ENCODE data around the gene PARVA. TPM values are rescaled to one million over a fixed set of nuclear protein-coding genes. Genes with fewer than 3 reads are reported as not detected.

Gene PARVA
- total RNA-seq, 2 experiments from 2014 or later: 0.61 to 0.65 TPM

- Mint-ChIP-seq H3K9me3 (no peaks in the 10 kb centered on the region), H3K4me3 (no peak overlapping the region), H3K36me3 (no peaks in the 10 kb centered on the region), H3K4me1 (no peaks in the 10 kb centered on the region), H3K27me3 (peaks cover 8% of the 10 kb centered on the region), H3K27ac (no peak overlapping the region)
- POLR2A ChIA-PET: no interaction called here
- no peak for ATAC-seq (ENCODE audit: low read depth)
- no peak for DNase-seq
These were observed 26.0 kb downstream of the PARVA start for GRCh38 chr11:12403122-12403996.

DNA sequence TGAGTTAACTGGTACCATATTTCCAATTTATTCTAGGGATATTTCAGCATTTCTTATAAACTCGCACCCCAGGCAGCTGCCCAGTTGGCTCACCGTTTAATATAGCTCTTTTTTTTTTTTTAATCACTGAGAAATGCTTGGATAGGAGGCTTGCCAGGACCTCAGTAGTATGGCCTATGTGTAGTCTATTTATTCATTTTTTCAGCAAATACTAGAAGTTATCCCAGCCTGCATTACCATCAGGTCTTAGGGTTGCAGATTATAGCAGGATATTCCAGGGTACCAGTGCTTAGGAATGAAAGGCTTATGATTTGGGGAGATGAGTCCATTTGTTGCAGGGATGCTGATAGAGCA, 26.6 kb downstream of the PARVA start:
- Mint-ChIP-seq H3K36me3 (no peaks in the 10 kb centered on the region), H3K9me3 (no peaks in the 10 kb centered on the region), H3K27ac (no peak overlapping the region), H3K4me3 (no peak overlapping the region), H3K4me1 (no peaks in the 10 kb centered on the region), H3K27me3 (peaks cover 8% of the 10 kb centered on the region)
- no peak for ATAC-seq (ENCODE audit: low read depth)
- POLR2A ChIA-PET: no interaction called here
- DNase-seq: no peak

DNA sequence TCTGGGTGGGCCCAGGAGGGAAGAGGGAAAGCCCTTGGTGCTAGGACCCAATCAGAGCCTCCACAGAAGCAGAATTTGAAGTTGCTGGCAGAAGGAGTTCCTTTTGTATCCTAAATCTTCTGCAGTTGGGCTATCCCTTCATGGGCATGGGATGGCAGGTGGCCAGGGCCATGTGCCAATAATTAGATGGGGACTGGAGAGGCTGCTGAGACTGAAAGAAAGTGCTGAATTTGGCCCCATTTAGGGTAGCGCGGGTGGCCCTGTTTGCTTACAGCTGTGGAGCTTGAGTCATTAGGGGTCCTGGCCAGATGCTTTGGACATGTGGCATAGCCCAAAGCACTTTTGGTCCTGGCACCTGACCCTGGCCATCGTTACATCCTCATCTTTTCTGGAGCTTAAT, 27.1 kb downstream of the PARVA start:
- POLR2A ChIA-PET: no interaction called here
- Mint-ChIP-seq H3K4me1 (no peaks in the 10 kb centered on the region), H3K36me3 (no peaks in the 10 kb centered on the region), H3K9me3 (no peaks in the 10 kb centered on the region), H3K27me3 (peaks cover 8% of the 10 kb centered on the region), H3K4me3 (no peak overlapping the region), H3K27ac (no peak overlapping the region)
- ATAC-seq (ENCODE audit: low read depth) (no peak), DNase-seq (no peak)

DNA sequence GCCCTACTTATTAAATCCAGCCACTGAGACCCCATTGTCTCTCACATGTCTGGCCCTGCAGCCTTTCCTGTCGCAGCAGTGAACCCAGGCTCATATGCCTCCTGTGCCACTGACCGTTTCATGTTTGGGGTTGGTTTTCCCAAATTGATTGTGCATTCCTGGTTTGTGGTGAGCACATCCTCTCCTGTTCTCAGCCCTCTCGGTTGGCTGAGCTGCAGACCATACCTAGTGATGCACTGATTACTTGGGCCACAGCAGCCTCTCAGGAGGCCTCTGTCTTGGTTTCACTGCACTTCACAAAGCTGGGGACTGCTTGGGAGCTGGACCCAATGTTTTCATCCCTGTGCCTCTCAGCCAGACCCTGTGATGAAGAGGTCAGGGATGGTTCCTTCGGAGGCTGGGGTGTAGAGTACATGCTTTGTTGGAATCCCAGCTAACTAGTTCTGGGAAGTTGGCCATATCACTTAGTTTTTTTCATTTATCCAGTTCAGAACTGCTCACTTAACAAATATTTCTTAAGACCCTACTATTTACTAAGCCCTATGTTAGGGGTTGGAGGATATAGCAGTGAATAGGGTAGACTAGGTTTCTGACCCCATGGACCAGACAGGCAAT, 30.9 kb downstream of the PARVA start:
- DNase-seq (no peak), ATAC-seq (ENCODE audit: low read depth) (no peak)
- Mint-ChIP-seq H3K27ac (no peak overlapping the region), H3K36me3 (no peaks in the 10 kb centered on the region), H3K27me3 (peaks cover 2% of the 10 kb centered on the region), H3K4me3 (no peak overlapping the region), H3K9me3 (no peaks in the 10 kb centered on the region), H3K4me1 (no peaks in the 10 kb centered on the region)
- POLR2A ChIA-PET: no interaction called here

- DNase-seq: no peak
- H3K27ac Mint-ChIP-seq: no peak overlapping the region
- ATAC-seq (ENCODE audit: low read depth): no peak
- H3K27me3 Mint-ChIP-seq: peaks cover 5% of the 10 kb centered on the region
- H3K4me3 Mint-ChIP-seq: no peak overlapping the region
- POLR2A ChIA-PET: no interaction called here
- H3K36me3 Mint-ChIP-seq: no peaks in the 10 kb centered on the region
- H3K4me1 Mint-ChIP-seq: no peaks in the 10 kb centered on the region
- H3K9me3 Mint-ChIP-seq: no peaks in the 10 kb centered on the region
These were observed 32.2 kb downstream of the PARVA start for GRCh38 chr11:12409621-12410005.

DNA sequence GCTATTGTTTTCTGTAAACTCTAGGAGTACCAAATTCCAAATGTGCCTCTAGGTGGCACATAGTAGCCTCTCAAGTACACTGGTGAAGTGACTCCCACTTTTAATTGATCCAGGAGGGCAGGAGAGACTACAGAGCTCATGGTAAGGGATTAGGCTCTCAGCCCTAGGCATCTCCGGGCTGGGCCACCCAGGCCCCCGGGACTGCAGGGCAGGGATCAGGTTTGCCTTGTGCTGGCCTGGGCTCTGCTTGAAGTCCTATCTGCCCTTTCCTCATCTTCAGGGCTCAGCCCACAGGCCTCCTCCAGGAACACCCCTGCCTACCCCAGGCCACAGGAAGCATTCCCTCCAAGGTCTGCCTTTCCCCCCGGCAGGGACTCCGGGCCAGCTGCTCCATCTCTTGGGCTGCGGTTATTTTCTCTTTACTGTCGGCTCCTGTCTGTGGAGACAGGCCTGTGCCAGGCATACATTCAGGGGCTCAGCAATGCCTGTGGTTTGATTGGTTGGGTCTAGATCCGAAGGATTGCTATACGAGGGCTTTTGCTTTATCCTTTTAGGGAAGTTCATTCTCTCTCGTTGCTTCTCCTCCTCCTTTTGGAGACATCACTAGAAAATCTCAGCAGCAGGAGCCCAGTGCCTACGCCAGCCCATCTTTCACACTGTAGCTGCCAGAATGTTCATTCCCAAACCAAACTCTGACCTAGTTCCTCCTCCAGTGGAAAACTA, 32.8 kb downstream of the PARVA start:
- Mint-ChIP-seq H3K4me1 (no peaks in the 10 kb centered on the region), H3K4me3 (no peak overlapping the region), H3K36me3 (no peaks in the 10 kb centered on the region), H3K9me3 (no peaks in the 10 kb centered on the region), H3K27me3 (peaks cover 5% of the 10 kb centered on the region), H3K27ac (no peak overlapping the region)
- POLR2A ChIA-PET: no interaction called here
- ATAC-seq (ENCODE audit: low read depth) (no peak), DNase-seq (no peak)

DNA sequence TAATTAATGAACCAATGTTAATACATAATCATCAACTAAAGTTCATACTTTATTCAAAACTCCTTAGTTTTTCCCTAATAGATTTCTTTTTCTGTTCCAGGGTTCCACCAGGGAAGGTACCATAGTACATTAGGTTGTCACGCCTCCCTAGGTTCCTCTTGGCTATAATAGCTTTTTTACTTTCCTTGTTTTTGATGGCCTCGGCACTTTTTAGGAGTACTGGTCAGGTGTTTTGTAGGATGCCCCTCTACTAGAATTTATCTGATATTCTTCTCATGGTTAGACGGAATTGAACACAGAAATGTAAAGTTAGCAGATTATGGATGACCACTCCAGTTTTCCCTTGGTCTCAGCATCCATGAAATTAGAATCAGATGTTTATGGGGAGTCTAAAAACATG, 34.0 kb downstream of the PARVA start:
- ATAC-seq (ENCODE audit: low read depth): no peak
- POLR2A ChIA-PET: no interaction called here
- H3K4me1 Mint-ChIP-seq: no peaks in the 10 kb centered on the region
- H3K36me3 Mint-ChIP-seq: no peaks in the 10 kb centered on the region
- no peak overlapping the region for H3K4me3 Mint-ChIP-seq
- H3K9me3 Mint-ChIP-seq: no peaks in the 10 kb centered on the region
- no peak for DNase-seq
- peaks cover 5% of the 10 kb centered on the region for H3K27me3 Mint-ChIP-seq
- H3K27ac Mint-ChIP-seq: no peak overlapping the region

GRCh38 chr11:12411806-12412727, 34.7 kb downstream of the PARVA start:
- DNase-seq (peak; percentile 33), ATAC-seq (ENCODE audit: low read depth) (peak; percentile 65)
- POLR2A ChIA-PET: no interaction called here
- Mint-ChIP-seq H3K36me3 (no peaks in the 10 kb centered on the region), H3K4me3 (no peak overlapping the region), H3K4me1 (no peaks in the 10 kb centered on the region), H3K9me3 (no peaks in the 10 kb centered on the region), H3K27me3 (peaks cover 5% of the 10 kb centered on the region), H3K27ac (no peak overlapping the region)

DNA sequence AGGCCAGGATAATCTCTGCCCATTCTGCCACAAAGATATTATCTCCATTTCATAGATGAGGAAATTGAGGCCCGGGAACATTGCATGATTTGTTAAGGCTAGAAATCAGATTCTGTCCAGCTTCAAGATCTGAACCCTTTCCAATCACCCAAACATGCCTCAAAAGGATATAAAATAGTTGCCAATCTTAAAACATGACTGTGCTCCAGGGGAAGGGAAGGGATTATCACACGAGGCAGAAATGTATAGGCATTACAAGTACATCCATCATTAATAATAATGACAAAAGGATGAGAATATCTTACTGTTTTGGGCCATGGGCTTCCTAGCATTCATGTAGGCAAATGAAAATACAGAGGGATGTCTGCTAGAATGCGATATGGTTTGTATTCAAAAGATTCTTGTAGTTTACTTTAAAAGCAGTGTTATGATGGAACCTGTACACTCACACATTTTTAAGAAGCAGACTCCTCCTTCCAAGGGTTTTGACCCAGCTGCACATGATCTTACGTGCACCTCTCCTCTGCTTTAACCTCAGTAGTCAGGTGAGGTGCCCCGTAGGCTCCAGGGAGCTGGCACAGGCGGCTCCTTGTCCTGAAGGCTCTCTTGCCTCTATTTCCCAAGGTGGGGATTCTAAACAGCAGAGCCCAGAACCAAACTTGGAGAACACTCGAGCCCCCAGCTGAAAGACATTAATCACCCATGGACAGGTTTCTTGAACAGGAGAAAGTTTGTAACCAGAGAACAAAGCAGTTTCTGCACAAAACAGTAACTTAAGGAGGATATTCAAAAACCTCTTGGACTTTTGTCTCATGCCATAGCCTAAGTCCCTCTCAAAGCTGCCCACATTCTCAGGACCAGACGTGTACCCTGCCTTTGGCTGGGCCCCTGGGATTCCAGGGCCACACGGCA, 36.0 kb downstream of the PARVA start:
- POLR2A ChIA-PET: no interaction called here
- Mint-ChIP-seq H3K27ac (no peak overlapping the region), H3K4me1 (no peaks in the 10 kb centered on the region), H3K9me3 (no peaks in the 10 kb centered on the region), H3K4me3 (no peak overlapping the region), H3K36me3 (no peaks in the 10 kb centered on the region), H3K27me3 (peaks cover 3% of the 10 kb centered on the region)
- ATAC-seq (ENCODE audit: low read depth) (no peak), DNase-seq (no peak)

DNA sequence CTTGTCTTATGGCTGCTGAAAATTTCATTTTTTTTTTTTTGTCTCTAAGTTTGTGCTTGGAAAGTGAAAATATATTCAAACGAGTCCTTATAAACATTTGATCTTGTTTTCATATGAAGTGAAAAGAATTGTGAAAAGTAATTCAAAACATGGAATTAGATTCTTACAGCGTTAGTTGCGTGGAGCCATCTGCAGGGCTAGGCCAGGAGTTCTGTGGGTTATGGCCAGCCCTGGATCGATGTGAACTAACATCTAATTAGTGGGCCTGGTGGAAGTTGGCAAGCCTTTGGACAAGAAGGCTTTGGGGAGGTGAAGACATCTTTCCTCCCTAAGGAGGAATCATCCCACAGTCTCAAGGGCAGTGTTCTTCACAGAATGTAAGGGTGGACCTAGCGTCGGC, 37.2 kb downstream of the PARVA start:
- DNase-seq (no peak), ATAC-seq (ENCODE audit: low read depth) (no peak)
- no peaks in the 10 kb centered on the region for H3K9me3 Mint-ChIP-seq
- H3K27me3 Mint-ChIP-seq: peaks cover 3% of the 10 kb centered on the region
- no peaks in the 10 kb centered on the region for H3K4me1 Mint-ChIP-seq
- no peak overlapping the region for H3K27ac Mint-ChIP-seq
- no peaks in the 10 kb centered on the region for H3K36me3 Mint-ChIP-seq
- no peak overlapping the region for H3K4me3 Mint-ChIP-seq
- POLR2A ChIA-PET: no interaction called here

DNA sequence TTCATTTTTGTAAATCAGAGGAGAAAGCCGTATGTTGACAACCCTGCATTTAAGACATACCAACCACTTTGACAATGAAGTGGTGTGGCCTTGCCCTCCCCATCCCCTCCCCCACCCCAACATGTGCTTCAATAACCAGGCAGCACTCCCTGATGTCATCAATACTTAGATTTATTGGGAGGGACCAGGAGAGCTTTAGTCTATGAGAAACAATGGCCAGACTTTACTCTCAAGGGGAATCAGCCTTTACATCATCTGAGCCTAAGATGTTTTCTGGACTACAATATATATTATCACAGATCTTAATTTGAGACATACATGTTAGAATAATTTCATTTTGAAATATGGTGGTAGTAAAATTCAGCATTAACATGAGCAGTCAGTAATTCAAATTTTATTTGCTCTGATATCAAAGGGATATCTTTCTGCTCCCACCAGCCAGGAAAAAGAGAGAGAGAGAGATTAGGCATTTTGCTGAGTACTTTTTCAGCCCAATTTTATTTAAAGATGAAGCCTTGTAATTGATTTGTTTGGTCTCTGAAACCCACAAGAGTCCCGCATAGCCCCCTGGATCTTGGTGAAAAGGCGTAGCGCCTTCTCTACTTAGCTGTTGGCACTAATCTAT, 38.1 kb downstream of the PARVA start:
- Mint-ChIP-seq H3K9me3 (no peaks in the 10 kb centered on the region), H3K4me1 (no peaks in the 10 kb centered on the region), H3K27ac (no peak overlapping the region), H3K36me3 (no peaks in the 10 kb centered on the region), H3K27me3 (peaks cover 3% of the 10 kb centered on the region), H3K4me3 (no peak overlapping the region)
- ATAC-seq (ENCODE audit: low read depth): no peak
- POLR2A ChIA-PET: no interaction called here
- no peak for DNase-seq

- no peak for DNase-seq
- H3K4me3 Mint-ChIP-seq: no peak overlapping the region
- H3K9me3 Mint-ChIP-seq: no peaks in the 10 kb centered on the region
- H3K36me3 Mint-ChIP-seq: no peaks in the 10 kb centered on the region
- POLR2A ChIA-PET: no interaction called here
- no peaks in the 10 kb centered on the region for H3K4me1 Mint-ChIP-seq
- H3K27me3 Mint-ChIP-seq: peaks cover 3% of the 10 kb centered on the region
- H3K27ac Mint-ChIP-seq: no peak overlapping the region
- no peak for ATAC-seq (ENCODE audit: low read depth)
These were observed 39.2 kb downstream of the PARVA start for GRCh38 chr11:12416552-12416951.
